OCI-LY7 (cell line): ENCODE measurements around the gene EDN1. TPM values are rescaled to one million over a fixed set of nuclear protein-coding genes. Genes with fewer than 3 reads are reported as not detected.

Source experiments
- BruUV-seq: library from RNA; stranded (reverse); fragments of 400-500 nt; replicated peaks from 2 replicates; lab custom pipeline; 2021; lab: Mats Ljungman, UMichigan
- CTCF ChIA-PET: fragments of 300-600 bp; sonication (Branson Sonifier 250); formaldehyde crosslinking; loops from one replicate; lab custom pipeline; 2022; ENCODE audit warnings: antibody characterized with exemption; ENCODE audit not compliant: unreplicated experiment; lab: Charles Lee
- POLR2A ChIA-PET: fragments of 300-600 bp; sonication (Branson Sonifier 250); formaldehyde crosslinking; loops from one replicate; lab custom pipeline; 2022; ENCODE audit warnings: antibody characterized with exemption; lab: Charles Lee
- DNase-seq: peaks from one replicate; pipeline ENCODE4 v3.0.0-alpha.2; 2015; ENCODE audit warnings: low spot score
- H2AFZ ChIP-seq: fragments of 200-600 bp; sonication (generic), shearing (Covaris generic); 2 replicates; pipeline ENCODE4 v1.6.1; 2014; ENCODE audit warnings: mild to moderate bottlenecking, antibody characterized with exemption, low read length, moderate library complexity
- H3K27ac ChIP-seq: fragments of 200-600 bp; sonication (generic); 2 replicates; pipeline ENCODE4 v1.5.1; 2014; ENCODE audit warnings: mixed run types, low read depth, mild to moderate bottlenecking, moderate library complexity, low read length, inconsistent platforms; ENCODE audit not compliant: poor library complexity, severe bottlenecking
- H3K36me3 ChIP-seq: fragments of 200-600 bp; sonication (generic); 2 replicates; pipeline ENCODE4 v1.6.1; 2014; ENCODE audit warnings: mild to moderate bottlenecking, antibody characterized with exemption, low read length, moderate library complexity, mixed read lengths; ENCODE audit not compliant: insufficient read depth
- H3K4me1 ChIP-seq: fragments of 200-600 bp; sonication (generic); 2 replicates; pipeline ENCODE4 v1.5.1; 2014; ENCODE audit warnings: mild to moderate bottlenecking, low read length; ENCODE audit not compliant: insufficient read depth, poor library complexity, severe bottlenecking
- H3K4me2 ChIP-seq: fragments of 200-600 bp; sonication (generic); 2 replicates; pipeline ENCODE4 v1.6.1; 2014; ENCODE audit warnings: mild to moderate bottlenecking, low read length
- H3K4me3 ChIP-seq: fragments of 200-600 bp; sonication (generic); 2 replicates; pipeline ENCODE4 v1.5.1; 2014; ENCODE audit warnings: mild to moderate bottlenecking, low read depth, low read length; ENCODE audit not compliant: poor library complexity, severe bottlenecking
- H3K79me2 ChIP-seq: fragments of 200-600 bp; sonication (generic); 2 replicates; pipeline ENCODE4 v1.6.1; 2016; ENCODE audit warnings: low read depth, mild to moderate bottlenecking, low read length, moderate library complexity, mixed read lengths; ENCODE audit not compliant: insufficient read depth
- H3K9me2 ChIP-seq: fragments of 200-600 bp; sonication (generic); 2 replicates; pipeline ENCODE4 v1.6.1; 2016; ENCODE audit warnings: mild to moderate bottlenecking, low read length, mixed read lengths; ENCODE audit not compliant: insufficient read depth
- H3K9me3 ChIP-seq: fragments of 200-600 bp; sonication (generic); 2 replicates; pipeline ENCODE4 v1.6.1; 2014; ENCODE audit warnings: mild to moderate bottlenecking, mixed run types, low read length, mixed read lengths
- H4K20me1 ChIP-seq: fragments of 200-600 bp; sonication (generic); 2 replicates; pipeline ENCODE4 v1.6.1; 2014; ENCODE audit warnings: mild to moderate bottlenecking, antibody characterized with exemption, low read length, moderate library complexity, mixed read lengths; ENCODE audit not compliant: insufficient read depth
- EZH2phosphoT487 ChIP-seq: fragments of 200-600 bp; sonication (generic); IDR thresholded peaks from 2 replicates; pipeline ENCODE4 v1.6.1; 2018; ENCODE audit warnings: low read depth, borderline replicate concordance, mild to moderate bottlenecking, mixed run types, antibody characterized with exemption, low read length, moderate library complexity, mixed read lengths
- intact Hi-C: fragments of 100-400 bp; cut with micrococcal nuclease; formaldehyde crosslinking; loops from one replicate; pipeline ENCODE4 v1.10.0; 2022; ENCODE audit not compliant: unreplicated experiment
- total RNA-seq, 2 experiments: library from RNA; depleted of rRNA in 1 of 2; stranded (reverse); fragments of >200 nt in 1 of 2; shearing (Covaris generic) in 1 of 2; gene quantifications; 2 replicates each; pipeline ENCODE4 v1.2.3, GENCODE V29; 2014 to 2022
- TF ChIP-seq, protein P1 (sequence below): fragments of 200-600 bp; sonication (generic); conservative IDR thresholded peaks from 2 replicates; pipeline ENCODE4 v1.5.1; 2014; ENCODE audit warnings: mild to moderate bottlenecking, antibody characterized with exemption, low read length, moderate library complexity, mixed read lengths

Gene EDN1
- total RNA-seq, 2 experiments from 2014 or later, result not detected

DNA sequence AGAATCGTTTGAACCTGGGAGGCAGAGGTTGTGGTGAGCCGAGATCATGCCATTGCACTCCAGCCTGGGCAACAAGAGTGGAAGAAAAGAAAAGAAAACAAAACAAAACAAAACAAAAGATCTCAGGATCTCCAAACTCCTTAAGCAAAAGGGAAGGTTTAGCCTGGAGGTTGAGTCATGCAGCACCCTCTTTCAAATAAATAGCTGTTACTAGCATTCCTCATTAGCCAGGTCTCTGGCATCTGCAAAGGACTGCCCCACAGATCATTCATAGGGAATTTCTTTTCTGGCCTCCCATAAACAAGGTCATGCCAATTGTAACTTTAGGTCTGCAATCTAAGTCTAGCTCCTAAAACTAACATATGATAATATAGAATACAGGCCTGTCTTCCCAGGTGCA lies 37.2 kb downstream of the EDN1 start:
- ChIA-PET CTCF (no interaction called here), POLR2A (no interaction called here)
- no peak for DNase-seq
- H3K4me3 ChIP-seq, result no peak overlapping the region
- no peaks in the 10 kb centered on the region for H3K9me2 ChIP-seq
- H3K4me2 ChIP-seq, result no peak overlapping the region
- H3K9me3 ChIP-seq, result no peaks in the 10 kb centered on the region
- BruUV-seq, result no TSS peak
- H2AFZ ChIP-seq, result no peak overlapping the region
- H3K36me3 ChIP-seq, result no peaks in the 10 kb centered on the region
- H3K27ac ChIP-seq, result no peak overlapping the region
- H4K20me1 ChIP-seq, result no peaks in the 10 kb centered on the region
- intact Hi-C loops, result no loop called here
- H3K4me1 ChIP-seq, result no peaks in the 10 kb centered on the region
- no peaks in the 10 kb centered on the region for H3K79me2 ChIP-seq
- no peak for TF ChIP-seq EZH2phosphoT487
- TF ChIP-seq, protein P1, sequence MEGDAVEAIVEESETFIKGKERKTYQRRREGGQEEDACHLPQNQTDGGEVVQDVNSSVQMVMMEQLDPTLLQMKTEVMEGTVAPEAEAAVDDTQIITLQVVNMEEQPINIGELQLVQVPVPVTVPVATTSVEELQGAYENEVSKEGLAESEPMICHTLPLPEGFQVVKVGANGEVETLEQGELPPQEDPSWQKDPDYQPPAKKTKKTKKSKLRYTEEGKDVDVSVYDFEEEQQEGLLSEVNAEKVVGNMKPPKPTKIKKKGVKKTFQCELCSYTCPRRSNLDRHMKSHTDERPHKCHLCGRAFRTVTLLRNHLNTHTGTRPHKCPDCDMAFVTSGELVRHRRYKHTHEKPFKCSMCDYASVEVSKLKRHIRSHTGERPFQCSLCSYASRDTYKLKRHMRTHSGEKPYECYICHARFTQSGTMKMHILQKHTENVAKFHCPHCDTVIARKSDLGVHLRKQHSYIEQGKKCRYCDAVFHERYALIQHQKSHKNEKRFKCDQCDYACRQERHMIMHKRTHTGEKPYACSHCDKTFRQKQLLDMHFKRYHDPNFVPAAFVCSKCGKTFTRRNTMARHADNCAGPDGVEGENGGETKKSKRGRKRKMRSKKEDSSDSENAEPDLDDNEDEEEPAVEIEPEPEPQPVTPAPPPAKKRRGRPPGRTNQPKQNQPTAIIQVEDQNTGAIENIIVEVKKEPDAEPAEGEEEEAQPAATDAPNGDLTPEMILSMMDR, result no peak

DNA sequence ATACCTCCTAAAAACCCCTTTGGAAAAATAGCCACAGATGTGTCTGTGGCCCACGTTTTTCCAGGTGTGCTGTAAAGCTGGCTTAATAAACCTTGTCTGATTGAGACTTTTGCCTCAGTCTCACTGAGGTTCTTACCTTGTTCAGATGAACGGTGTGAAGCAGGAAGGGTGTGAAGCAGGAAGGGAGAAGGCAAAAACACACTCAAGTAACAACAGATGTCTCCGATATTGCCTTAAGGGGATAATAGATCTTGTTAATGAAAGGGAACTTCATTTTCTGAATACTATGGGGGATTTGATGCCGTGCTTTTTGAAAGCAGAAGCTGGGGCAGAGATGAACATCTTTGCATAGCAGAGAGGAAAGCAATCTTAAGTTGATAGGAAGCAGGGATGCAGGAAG lies 37.8 kb downstream of the EDN1 start:
- ChIA-PET CTCF (no interaction called here), POLR2A (no interaction called here)

DNA sequence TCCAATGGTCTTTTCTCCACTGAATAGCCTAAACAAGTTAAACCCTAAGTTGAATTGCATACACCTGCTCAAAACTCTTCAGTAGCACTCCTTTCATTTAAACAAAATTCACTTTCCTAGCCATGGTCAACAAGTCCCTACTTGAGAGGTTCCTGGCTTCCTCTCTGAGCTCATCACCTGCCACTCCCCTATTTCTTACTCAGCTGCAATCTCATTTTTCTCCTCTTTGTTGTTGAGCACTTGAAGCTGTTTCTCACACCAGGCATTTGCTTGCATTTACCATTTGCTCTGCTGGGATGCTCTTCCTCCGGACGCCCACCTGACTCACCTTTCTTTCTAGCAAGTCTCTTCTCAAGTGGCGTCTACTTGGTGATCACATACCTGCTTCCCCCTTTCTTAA lies 38.5 kb downstream of the EDN1 start:
- POLR2A ChIA-PET, result interaction anchor here (0.6 kb wide), 1 partner anchor 78 kb away, joined by 3 read pairs; no protein-coding TSS in a partner anchor
- BruUV-seq, result no TSS peak
- H2AFZ ChIP-seq, result no peak overlapping the region

More for the DNA sequence above, 37.8 kb downstream of the EDN1 start:
- Histone ChIP-seq H3K27ac (no peak overlapping the region), H3K36me3 (no peaks in the 10 kb centered on the region), H3K4me1 (no peaks in the 10 kb centered on the region), H3K9me3 (no peaks in the 10 kb centered on the region), H3K4me2 (no peak overlapping the region), H3K4me3 (no peak overlapping the region), H4K20me1 (no peaks in the 10 kb centered on the region), H3K9me2 (no peaks in the 10 kb centered on the region), H2AFZ (no peak overlapping the region), H3K79me2 (no peaks in the 10 kb centered on the region)
- no TSS peak for BruUV-seq
- DNase-seq, result no peak
- TF ChIP-seq, protein P1, result no peak
- TF ChIP-seq EZH2phosphoT487, result no peak
- intact Hi-C loops, result no loop called here

More for the DNA sequence above, 38.5 kb downstream of the EDN1 start:
- Histone ChIP-seq H3K4me3 (no peak overlapping the region), H3K9me3 (no peaks in the 10 kb centered on the region), H3K79me2 (no peaks in the 10 kb centered on the region), H3K9me2 (no peaks in the 10 kb centered on the region), H3K36me3 (no peaks in the 10 kb centered on the region), H3K27ac (no peak overlapping the region), H3K4me1 (no peaks in the 10 kb centered on the region), H3K4me2 (no peak overlapping the region), H4K20me1 (no peaks in the 10 kb centered on the region)
- TF ChIP-seq, protein P1, result no peak
- no peak for TF ChIP-seq EZH2phosphoT487
- no peak for DNase-seq
- CTCF ChIA-PET, result no interaction called here
- intact Hi-C loops, result no loop called here
